Neural progenitor cell (in vitro differentiated cells): ENCODE measurements around the gene ZNF638.

Experiments used
- CTCF ChIP-seq: fragments of 200-600 bp; sonication (generic); IDR thresholded peaks from 2 replicates; pipeline ENCODE4 v1.5.1; 2017; ENCODE audit warnings: antibody characterized with exemption, mild to moderate bottlenecking
- EZH2 ChIP-seq: fragments of 200-600 bp; sonication (generic); IDR thresholded peaks from 2 replicates; pipeline ENCODE4 v1.6.1; 2017; ENCODE audit warnings: antibody characterized with exemption, mild to moderate bottlenecking, moderate library complexity

DNA sequence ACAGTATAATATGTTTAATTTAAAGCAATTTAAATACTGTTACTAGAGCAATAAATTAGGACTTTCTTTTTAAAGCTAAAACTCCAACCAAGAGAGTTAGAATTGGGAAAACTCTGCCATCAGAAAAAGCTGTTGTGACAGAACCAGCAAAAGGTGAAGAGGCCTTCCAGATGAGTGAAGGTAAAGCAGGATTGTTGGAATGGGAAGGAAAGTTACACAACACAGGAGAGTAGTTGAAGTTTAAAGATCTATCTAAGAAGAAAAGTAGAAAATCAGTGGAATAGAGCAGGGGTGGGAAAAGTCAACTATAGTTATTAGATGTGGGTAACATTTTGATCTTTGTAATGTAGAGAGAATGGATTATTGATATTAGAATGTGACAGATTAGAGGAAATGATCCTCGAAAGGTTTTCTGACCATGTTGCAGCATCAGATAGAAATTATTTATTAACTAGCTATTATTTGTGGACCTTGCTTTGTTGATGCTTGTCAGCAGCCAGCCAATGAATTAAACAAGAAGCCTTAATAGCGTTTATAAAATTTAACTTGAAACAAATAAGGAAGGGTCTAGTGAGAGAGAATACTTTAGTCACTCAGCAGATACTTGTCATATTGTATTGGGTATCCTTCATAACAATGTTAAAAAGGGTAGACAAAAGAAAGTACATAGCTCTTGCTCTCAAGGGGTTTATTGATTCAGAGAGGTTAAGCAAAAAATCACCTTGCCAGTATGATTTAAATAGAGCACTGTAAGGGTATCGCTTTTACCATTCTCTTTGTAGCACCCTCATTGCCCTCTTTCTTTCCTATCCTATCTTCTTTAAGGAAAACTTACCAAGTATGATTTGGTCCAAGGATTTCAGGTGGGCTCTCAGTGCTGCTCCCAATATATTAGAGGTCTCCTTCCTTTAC lies 97.1 kb downstream of the ZNF638 start:
- TF ChIP-seq CTCF (no peak), EZH2 (no peak)
